ENCODE results near the gene UNC45B. TPM values are rescaled to one million over a fixed set of nuclear protein-coding genes. Genes with fewer than 3 reads are reported as not detected.

UNC45B gene
- total RNA-seq (2022; extraction: Qiagen RNA extraction; ENCODE audit: low read depth): not detected in 5 replicates

GRCh38 chr17:35147375-35147905 lies at the start of gene UNC45B:
UNC45B (plus strand) TSS chr17:35147817; CDS start chr17:35148264, 447 bp downstream.

GRCh38 chr17:35119370-35120165 lies 28.0 kb upstream of the UNC45B start, which contains the start of gene RAD51D:
RAD51D (minus strand) TSS chr17:35119860; CDS start chr17:35119613, 247 bp downstream.

GRCh38 chr17:35121315-35121714 lies 26.3 kb upstream of the UNC45B start, which contains the start of gene FNDC8:
FNDC8 (plus strand) TSS chr17:35121615; CDS start chr17:35121694, 79 bp downstream.

GRCh38 chr17:35141681-35142466 lies 5.7 kb upstream of the UNC45B start, which contains the start of gene NLE1:
NLE1 (minus strand) TSS chr17:35142303; CDS start chr17:35142275, 28 bp downstream.

GRCh38 chr17:35194001-35194400 lies 46.4 kb downstream of the UNC45B start, which contains the start of gene SLC35G3:
SLC35G3 (minus strand) TSS chr17:35194393; CDS start chr17:35194307, 86 bp downstream.

Other genes with a start within 250 kb of the UNC45B start
- 0.91 to 1.5 TPM (median 1.3 TPM) in 5 replicates for gene CCT6B, start 186.4 kb upstream of the UNC45B start, total RNA-seq (2022; extraction: Qiagen RNA extraction; ENCODE audit: low read depth)
- 13.2 to 24.7 TPM (median 15.2 TPM) in 5 replicates for gene ZNF830, start 186.3 kb upstream of the UNC45B start, total RNA-seq (2022; extraction: Qiagen RNA extraction; ENCODE audit: low read depth)
- 16.6 to 22.2 TPM (median 21.6 TPM) in 5 replicates for gene LIG3, start 167.3 kb upstream of the UNC45B start, total RNA-seq (2022; extraction: Qiagen RNA extraction; ENCODE audit: low read depth)
- gene RFFL, start 84.1 kb upstream of the UNC45B start, total RNA-seq (2022; extraction: Qiagen RNA extraction; ENCODE audit: low read depth): 44.3 to 58.0 TPM (median 51.1 TPM) in 5 replicates
- 20.6 to 33.4 TPM (median 27.8 TPM) in 5 replicates for gene RAD51D, start 28.0 kb upstream of the UNC45B start, total RNA-seq (2022; extraction: Qiagen RNA extraction; ENCODE audit: low read depth)
- 0.11 TPM in 1 of 5 replicates, not detected in the others for gene FNDC8, start 26.2 kb upstream of the UNC45B start, total RNA-seq (2022; extraction: Qiagen RNA extraction; ENCODE audit: low read depth)
- 26.5 to 40.5 TPM (median 37.2 TPM) in 5 replicates for gene NLE1, start 5.5 kb upstream of the UNC45B start, total RNA-seq (2022; extraction: Qiagen RNA extraction; ENCODE audit: low read depth)
- gene SLC35G3, start 46.6 kb downstream of the UNC45B start, total RNA-seq (2022; extraction: Qiagen RNA extraction; ENCODE audit: low read depth): not detected in 5 replicates
- gene SLFN5, start 95.3 kb downstream of the UNC45B start, total RNA-seq (2022; extraction: Qiagen RNA extraction; ENCODE audit: low read depth): 2.2 to 3.7 TPM (median 2.8 TPM) in 5 replicates
- gene SLFN11, start 225.8 kb downstream of the UNC45B start, total RNA-seq (2022; extraction: Qiagen RNA extraction; ENCODE audit: low read depth): 5.4 to 6.7 TPM (median 5.6 TPM) in 5 replicates

Data from A549 treated with ZK216348 at 1 μM for 4 hours (cell line).